Transverse colon (tissue), 4 donors: ENCODE results near the gene C19orf67.

ENCODE experiments used
- CTCF ChIP-seq, 5 experiments: fragments of 200-600 bp in 3 of 5; fragments of 450-650 bp in 2 of 5; sonication (generic) in 3 of 5; IDR thresholded peaks; 1 replicate in 2 of 5; 2 replicates in 3 of 5; pipeline ENCODE4 v1.5.1; 2016 to 2017; ENCODE audit warnings: antibody characterized with exemption in 5 of 5, inconsistent platforms in 3 of 5, mild to moderate bottlenecking in 2 of 5, moderate library complexity in 1 of 5
- EP300 ChIP-seq: sonication (generic); formaldehyde crosslinking; IDR thresholded peaks from one replicate; pipeline ENCODE4 v1.6.1; 2017; ENCODE audit warnings: antibody characterized with exemption, low read depth
- POLR2A ChIP-seq: fragments of 450-650 bp; IDR thresholded peaks from one replicate; pipeline ENCODE4 v1.6.1; 2016; ENCODE audit warnings: antibody characterized with exemption, mild to moderate bottlenecking, moderate library complexity
- POLR2AphosphoS5 ChIP-seq, 3 donors: sonication (generic); formaldehyde crosslinking; IDR thresholded peaks; one replicate each; pipeline ENCODE4 v1.6.1; 2016; ENCODE audit warnings: antibody characterized with exemption in 3 of 3

DNA sequence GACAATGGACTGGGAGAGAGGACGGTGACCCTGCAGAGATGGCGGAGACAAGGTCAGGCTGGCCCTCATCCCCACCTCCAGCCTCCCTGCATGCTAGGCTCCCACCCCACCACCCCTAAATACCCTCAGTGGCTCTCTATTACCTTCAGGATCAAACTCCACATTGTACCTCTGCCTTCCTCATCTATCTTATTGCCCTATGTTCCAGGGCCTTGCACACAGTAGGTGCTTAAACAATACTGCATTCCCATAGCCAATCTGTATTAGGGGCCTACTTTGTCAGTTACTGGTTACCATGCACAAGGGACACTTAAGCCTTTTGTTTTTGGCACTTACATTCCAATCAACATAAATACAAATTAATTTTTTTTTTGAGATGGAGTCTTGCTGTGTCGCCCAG is 30.2 kb downstream of the C19orf67 start:
- TF ChIP-seq CTCF (IDR thresholded peaks at IDR 0.05) (no peak), POLR2AphosphoS5 (IDR thresholded peaks at IDR 0.05) (no peak), POLR2A (no peak), EP300 (no peak)
